Stimulated activated CD4-positive, alpha-beta T cell treated with anti-CD3 and anti-CD28 coated beads, Interleukin-2, amount 100 ng/mL, for 4 hours (primary cell): ENCODE data around the gene NME4.
"Not testable (repeated sequence)": the region's sequence is repeated elsewhere in the genome, so short reads cannot be mapped to it uniquely, and the experiment has no call there.

Experiments used
- DNase-seq: peaks from one replicate; pipeline ENCODE4 v3.0.0-alpha.2; 2020; ENCODE audit warnings: low read depth

Gene NME4

DNA sequence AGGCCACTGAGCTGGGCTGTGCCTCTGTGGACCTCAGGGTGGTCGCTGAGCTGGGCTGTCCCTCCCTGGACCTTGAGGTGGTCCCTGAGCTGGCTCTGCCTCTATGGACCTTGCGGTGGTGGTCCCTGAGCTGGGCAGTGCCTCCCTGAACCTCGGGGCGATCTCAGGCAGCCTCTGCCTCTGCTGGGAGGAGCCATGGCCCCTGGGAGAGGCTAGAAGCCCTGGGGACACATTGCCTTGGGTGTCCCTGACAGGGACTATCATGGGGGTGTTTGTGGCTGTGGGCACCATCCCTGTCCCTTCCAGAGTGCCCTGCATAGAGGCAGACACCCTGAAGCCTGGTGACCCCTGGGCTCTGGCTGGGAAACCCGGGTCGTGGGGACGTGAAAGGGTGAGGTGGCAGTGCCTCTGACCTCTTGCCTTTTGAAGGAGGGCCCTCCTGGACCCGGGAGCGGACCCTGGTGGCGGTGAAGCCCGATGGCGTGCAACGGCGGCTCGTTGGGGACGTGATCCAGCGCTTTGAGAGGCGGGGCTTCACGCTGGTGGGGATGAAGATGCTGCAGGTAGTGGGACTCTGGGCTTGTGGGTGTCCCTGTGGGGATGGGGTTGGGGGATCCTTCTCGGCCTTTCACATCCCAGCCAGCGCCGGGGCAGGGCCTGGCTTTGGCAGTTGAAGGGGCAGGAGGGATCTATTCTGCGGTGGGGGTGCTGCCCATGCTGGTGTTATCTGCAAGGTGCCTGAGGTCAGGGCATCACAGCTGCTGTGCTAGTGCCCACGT, 1.8 kb downstream of the NME4 start:
- DNase-seq: no peak

DNA sequence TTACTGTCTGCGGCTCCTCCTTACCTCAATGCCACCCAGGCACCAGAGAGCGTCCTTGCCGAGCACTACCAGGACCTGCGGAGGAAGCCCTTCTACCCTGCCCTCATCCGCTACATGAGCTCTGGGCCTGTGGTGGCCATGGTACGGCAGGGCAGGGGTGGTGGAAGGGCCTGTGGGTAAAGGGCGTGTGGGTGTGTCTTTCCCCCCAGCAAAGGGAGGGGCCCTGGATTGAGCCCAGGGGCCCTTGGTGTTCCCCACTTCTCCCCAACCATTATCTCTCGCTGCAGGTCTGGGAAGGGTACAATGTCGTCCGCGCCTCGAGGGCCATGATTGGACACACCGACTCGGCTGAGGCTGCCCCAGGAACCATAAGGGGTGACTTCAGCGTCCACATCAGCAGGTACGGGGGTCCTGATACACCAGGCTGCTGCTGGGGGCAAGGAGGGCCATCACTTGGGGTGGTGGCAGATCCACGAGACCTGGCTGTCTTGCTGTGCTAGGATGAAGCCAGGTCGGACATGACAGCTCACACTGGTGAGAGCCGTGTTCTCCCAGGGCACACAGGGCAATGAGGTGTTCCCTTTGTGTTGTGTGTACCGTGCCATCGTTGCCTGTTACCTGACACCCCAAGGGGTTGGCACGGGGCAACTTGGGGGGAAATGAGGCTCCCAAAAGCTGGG, 2.5 kb downstream of the NME4 start:
- no peak for DNase-seq

DNA sequence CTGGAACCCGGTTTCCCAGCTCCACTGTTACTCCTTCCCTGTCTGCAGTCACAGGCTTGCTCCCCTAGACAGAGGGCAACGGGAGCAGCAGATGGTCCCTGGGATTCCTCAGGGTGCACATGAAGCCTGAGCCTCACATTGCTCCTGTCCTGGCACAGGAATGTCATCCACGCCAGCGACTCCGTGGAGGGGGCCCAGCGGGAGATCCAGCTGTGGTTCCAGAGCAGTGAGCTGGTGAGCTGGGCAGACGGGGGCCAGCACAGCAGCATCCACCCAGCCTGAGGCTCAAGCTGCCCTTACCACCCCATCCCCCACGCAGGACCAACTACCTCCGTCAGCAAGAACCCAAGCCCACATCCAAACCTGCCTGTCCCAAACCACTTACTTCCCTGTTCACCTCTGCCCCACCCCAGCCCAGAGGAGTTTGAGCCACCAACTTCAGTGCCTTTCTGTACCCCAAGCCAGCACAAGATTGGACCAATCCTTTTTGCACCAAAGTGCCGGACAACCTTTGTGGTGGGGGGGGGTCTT, 3.1 kb downstream of the NME4 start:
- no peak for DNase-seq

DNA sequence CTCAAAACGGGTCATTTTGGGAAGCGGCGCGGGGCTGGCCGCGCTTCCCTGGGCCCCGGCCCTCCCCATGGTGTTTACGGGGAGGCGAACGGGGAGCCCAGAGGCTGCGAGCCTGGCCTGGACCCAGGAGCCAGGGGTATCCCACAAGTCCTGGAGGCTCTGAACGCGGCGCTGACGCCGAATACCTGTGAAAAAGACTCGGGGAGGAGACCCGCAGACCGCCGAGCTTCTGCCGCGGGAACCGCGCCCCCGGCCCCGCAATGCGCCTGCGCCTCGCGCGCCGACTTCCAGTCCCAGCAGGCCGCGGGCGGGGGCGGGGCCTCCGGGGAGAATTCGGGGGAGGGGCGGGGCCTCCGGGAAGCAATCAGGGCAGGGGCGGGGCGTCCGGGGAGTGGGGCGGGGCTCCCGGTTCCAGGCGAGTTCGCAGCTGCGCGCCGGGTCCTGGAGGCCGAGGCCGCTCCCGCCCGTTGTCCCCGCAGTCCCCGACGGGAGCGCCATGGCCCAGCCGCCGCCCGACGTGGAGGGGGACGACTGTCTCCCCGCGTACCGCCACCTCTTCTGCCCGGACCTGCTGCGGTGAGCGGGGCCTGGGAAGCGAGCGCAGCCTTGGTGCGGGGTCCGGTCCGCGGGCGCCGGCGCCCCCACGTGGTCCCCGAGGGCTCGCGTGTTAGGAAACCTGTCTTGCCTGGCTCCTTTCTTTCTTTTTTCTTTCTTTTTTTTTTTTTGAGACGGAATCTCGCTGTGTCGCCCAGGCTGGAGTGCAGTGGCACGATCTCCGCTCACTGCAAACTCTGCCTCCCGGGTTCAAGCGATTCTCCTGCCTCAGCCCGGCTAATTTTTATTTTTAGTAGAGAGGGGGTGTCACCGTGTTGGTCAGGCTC, 4.7 kb downstream of the NME4 start, which contains the start of gene DECR2:
DECR2 (plus strand) TSS at position 418 of the 881 bp plus-strand sequence; CDS start at position 497, 79 bp downstream.
- DNase-seq: peak; percentile 98

DNA sequence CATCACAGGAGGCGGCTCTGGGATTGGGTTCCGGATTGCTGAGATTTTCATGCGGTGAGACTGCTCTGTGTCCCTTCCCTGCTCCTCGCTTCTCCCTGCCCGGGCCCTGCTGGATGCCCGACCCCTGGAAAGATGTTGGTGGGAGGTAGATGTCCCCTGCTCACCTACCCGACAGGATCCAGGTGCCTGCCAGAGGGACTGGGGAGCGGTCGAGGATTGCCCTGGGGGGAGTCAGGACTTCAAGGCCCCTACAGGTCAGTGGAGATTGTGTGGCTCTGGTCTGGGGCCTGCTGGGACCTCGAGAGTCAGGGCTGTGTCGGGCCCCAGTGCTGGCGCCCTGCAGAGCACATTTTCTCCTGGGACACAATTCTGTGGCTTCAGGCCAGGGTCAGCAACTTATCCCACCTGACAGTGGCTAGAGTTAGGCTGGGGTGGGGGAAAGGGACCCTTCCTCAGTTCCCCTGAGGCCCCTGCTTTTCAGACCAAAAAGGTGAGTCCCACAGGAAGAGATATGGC, 8.0 kb downstream of the NME4 start:
- DNase-seq: no peak

DNA sequence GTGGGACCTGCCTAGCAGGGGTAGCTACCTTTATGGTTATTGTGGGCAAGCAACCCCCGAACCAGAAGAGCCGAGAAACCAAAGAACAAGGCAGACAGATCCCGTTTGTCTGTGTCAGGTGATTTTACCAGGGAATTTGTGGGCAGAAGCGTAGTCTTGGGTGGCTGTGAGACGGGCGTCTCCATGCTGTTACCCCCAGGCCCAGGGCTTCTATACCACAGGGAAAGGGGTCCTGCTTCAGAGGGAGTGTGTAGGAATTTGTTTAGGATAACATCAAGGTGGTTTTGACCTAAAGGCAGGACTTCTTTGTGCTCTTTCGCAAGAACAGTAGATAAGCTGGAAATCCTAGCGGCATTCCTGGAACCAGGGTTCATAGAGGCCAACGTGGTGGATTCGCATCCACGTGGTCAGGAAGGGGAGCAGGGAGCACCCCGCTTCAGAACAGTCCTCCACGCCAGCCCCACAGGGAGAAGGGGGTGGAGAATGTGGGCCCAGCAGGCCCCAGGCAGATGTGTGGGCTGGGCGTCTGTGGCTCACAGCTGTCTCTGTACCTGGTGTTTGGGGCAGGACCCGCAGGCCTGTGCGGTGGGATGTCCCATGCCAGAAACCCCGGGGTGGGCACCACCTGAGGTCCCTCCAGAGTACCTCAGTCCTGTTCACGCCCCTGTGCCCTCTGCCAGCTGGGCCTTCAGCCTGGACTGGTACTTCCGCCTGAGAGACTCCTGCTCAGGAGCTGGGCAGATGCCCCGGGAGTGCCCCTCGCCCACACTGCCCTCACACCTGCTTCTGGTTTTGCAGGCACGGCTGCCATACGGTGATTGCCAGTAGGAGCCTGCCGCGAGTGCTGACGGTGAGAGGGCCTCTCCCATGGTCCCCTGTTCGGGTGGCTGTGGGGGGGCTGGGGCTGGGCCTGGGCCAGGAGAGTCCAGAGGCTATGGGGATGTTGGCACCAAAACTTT, 8.8 kb downstream of the NME4 start:
- no peak for DNase-seq

DNA sequence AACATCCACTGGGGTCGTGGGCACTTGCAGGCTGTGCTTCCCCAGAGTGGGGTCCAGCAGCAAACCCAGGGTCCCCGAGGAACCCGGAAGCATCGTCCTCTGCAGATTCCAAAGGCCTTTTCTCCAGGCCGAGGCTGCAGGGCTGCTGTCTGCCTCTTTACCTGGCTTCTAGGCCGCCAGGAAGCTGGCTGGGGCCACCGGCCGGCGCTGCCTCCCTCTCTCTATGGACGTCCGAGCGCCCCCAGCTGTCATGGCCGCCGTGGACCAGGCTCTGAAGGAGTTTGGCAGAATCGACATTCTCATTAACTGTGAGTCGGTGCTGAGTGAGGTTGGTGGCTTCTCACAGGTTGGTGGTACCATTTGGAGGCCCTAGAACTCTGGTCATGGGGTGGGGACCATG, 10.3 kb downstream of the NME4 start:
- no peak for DNase-seq

DNA sequence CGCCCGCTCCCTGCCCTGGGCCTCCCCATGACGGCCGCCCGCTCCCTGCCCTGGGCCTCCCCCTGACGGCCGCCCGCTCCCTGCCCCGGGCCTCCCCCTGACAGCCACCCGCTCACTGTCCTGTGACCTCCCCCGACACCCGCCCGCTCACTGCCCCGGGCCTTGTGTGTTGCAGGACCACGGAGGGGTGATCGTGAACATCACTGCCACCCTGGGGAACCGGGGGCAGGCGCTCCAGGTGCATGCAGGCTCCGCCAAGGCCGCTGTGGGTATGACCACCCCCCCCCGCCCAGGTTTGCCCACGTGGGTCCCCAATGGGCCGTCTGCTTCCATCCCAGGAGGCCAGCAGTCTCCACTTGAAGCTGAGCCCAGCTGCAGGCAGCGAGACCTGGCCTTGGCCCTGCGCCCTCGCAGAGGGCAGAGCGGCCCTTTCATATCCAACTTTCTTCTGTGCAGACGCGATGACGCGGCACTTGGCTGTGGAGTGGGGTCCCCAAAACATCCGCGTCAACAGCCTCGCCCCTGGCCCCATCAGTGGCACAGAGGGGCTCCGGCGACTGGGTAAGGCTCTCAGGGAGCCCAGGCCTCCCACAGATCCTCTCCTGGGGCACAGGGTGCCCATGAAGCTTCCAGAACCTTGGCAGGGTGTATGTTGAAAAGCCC, 13.6 kb downstream of the NME4 start:
- DNase-seq: no peak

DNA sequence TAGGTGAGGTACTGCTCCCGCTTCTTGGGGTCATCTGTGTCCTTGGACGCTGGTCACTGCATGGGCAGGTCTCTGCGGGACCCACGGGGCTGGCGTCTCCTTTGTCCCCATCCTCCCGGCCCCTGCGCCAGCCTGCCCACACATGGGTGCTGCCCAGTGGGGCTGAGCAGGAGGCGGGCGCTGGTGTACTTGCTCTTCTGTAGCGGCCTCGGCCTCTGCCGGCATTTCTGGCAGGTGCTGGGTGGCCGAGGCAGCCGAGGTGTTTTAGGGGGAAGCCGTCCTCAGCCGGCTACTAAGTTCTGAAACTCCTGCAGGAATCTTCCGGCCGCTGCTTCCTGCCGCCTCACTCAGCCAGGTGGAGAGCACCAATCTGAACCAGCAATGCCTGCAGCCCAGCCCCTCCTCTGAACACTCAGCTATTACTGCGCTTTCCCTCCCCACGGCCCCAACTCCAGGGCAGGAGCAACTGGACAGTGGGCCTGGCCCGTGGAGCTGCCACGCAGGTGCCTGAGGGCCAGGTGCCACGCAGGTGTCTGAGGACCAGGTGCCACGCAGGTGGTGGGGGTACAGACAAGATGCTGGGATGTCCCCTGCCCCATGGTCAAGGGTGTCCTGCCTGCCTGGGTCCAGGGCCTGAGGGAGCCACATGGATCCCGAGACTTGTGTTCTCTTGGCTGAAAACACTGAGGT, 14.7 kb downstream of the NME4 start:
- no peak for DNase-seq

DNA sequence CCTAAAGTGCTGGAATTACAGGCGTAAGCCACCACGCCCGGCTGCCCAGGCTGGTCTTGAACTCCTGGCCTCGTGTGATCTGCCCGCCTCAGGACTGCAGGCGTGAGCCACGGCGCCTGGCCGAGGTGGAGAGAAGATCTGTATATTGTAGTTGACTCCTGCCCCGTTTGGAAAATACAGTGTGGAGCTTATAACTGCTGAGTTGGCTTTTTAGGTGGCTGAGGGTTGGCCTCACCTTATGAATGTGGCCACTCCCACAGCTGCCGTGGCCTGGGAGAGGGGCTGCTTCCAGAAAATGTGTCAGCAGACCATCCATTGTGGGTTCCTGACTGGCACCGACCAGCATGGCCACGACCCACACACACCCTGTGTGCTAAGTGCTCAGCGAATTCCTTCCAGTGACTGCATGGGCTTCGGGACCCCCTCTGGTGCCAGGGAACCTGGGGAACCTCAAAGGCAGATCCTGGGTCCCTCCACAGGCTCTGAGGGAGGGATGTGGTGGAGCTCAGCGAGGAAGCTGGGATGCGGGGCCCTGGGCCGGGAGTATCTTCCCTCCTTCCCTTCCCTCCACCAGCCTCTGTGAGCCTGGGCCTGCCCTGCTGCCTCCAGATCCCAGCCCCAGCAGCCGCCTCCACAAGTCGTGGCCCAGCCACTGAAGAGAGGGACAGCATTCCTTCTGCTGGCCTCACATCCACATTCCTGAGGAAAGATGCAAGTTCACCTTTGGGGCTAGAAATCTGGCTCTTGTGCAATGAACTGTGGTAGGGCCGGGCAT, 17.6 kb downstream of the NME4 start:
- no peak for DNase-seq

DNA sequence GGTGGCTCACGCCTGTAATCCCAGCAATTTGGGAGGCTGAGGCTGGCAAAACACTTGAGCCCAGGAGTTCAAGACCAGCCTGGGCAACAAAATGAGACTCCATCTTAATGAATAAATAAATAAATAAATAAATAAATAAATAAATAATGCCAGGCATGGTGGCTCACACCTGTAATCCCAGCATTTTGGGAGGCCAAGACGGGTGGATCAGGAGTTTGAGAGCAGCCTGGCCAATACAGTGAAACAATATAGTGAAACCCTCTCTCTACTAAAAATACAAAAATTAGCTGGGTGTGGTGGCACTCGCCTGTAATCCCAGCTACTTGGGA, 18.1 kb downstream of the NME4 start:
- DNase-seq: not testable (repeated sequence)

DNA sequence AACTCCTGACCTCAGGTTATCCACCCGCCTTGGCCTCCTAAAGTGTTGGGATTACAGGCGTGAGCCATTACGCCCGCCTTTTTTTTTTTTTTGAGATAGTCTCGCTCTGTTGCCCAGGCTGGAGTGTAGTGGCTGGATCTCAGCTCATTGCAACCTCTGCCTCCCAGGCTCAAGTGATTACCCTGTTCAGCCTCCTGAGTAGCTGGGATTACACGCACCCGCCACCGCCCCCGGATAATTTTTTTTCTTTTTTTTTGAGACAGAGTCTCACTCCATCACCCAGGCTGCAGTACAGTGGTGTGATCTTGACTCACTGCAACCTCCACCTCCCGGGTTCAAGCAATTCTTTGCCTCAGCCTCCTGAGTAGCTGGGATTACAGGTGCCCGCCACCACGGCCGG, 25.2 kb downstream of the NME4 start:
- not testable (repeated sequence) for DNase-seq

DNA sequence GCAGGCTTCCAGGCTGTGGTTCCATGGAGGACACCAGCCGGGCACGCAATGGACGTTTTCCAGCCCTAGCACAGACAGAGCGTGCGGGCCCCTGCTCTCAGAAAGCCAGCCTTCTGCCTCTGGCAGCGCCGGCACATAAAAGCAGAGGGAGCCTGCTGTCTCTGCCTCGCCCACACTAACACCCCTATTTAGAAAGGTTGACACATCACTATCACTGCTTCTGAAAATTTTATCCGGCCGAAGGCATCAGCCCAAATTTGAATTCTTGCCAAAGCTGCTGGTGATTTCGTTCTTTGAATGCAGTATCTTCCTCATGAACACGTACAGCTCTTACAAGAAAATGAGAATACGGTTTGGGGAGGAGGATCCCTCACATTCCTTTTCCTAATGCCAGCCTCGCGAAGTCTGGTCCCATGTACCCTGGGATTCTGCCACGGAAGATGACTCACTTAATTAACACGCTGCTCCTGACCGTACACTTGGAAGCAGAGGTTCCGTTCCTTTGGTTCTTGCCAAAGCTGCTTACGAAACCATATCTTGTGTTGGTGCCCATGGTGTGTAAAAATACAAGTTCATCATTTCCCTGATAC, 27.1 kb downstream of the NME4 start:
- DNase-seq: no peak

DNA sequence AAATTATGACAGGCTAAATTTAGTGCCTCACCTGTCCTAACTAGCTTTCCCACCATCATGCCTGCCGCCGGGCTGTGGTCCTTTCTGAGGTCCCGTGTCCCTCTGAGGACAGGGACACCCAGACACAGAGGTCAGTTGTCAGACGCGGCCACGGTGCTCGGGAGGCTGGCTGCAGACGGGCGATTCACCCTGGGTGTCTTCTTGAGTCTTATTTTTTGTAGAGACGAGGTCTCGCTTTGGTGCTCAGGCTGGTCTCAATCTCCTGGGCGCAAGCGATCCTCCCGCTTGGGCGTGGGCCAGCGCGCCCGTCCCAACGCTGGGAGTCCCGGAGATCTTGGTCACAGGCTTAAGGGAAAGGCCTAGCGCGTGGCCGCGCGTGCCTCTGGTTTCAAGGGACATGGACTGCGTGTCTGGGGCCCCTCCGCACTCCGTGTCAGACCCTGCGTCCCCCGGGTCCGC, 27.7 kb downstream of the NME4 start:
- DNase-seq: no peak

DNA sequence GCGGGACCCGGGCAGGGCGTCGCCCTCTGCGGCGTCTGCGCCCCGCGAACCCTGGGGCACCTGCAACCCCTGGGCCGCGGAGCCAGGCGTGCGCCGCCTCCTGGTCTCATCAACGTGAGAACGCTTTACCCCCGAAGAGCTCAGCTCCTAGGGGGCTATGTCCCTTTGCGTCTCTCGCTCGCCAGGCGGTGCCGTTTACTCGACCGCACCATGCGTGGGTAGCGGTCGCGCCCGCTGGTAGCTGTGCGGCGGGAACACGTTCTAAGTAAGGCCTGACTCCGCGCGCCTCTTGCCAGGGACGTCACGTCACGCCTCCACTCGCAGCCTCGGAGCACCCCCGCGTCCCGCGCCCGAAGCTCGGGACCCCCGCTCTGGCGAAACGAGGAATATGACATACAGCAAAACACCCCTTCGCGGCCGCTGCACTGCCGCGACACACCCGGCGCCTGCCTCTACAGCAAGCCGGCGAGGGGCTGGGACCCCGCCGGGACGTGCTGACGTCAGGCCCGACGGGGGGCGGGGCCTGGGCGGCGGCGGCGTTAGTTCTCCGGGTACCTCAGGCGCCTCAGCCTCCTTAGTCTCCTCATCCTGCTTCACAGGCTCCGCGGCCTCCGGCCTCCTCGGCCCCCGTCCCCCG, 28.2 kb downstream of the NME4 start, which contains the start of gene RAB11FIP3:
RAB11FIP3 (plus strand) TSS at position 568 of the 637 bp plus-strand sequence. CDS start 358 bp downstream, outside the sequence.
- peak; percentile 75 for DNase-seq

DNA sequence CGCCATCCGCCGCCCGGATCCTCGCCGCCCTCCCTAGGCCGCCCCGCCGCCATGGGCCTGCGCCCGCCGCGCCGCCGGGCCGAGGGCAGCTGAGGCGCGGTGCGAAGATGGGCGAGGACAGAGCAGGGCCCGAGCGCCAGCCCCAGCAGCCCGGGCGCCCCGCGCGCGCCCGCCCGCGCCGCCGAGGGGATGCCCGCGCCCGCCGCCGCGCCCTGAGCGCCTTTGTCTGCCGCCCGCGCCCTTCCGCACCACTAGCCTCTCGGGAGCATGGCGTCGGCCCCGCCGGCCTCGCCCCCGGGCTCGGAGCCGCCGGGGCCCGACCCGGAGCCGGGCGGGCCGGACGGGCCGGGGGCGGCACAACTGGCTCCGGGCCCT, 28.7 kb downstream of the NME4 start:
- peak; percentile 14 for DNase-seq

DNA sequence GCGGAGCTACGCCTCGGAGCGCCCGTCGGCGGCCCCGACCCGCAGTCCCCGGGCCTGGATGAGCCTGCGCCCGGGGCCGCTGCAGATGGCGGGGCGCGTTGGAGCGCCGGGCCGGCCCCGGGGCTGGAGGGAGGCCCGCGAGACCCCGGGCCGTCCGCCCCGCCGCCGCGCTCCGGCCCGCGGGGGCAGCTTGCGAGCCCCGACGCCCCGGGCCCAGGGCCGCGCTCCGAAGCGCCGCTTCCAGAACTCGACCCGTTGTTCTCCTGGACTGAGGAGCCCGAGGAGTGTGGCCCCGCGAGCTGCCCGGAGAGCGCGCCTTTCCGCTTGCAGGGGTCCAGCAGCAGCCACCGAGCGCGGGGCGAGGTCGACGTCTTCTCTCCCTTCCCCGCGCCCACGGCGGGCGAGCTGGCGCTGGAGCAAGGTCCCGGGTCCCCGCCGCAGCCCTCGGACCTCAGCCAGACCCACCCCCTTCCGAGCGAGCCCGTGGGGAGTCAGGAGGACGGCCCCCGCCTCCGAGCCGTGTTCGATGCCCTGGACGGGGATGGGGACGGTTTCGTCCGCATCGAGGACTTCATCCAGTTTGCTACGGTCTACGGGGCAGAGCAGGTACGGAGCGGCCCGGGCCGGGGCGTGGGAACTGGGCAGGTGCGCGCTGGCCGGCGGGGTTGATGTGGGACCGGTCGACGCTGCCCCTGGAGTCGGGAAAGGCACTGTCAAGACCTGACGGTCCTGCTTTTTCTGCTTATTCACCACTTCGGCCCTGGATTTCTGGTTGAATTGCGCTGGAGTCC, 29.3 kb downstream of the NME4 start:
- DNase-seq: no peak
